ENCODE data around the gene RUNX3. TPM values are rescaled to one million over a fixed set of nuclear protein-coding genes. Genes with fewer than 3 reads are reported as not detected.

The RUNX3 gene
- total and polyA plus RNA-seq, 9 donors = 0.22 to 4.5 (median 0.49) TPM

GRCh38 chr1:24878775-24879742 is 51.0 kb downstream of the RUNX3 start:
- H3K27ac ChIP-seq (ENCODE audit: low read length) = no peak overlapping the region
- H3K4me3 ChIP-seq (ENCODE audit: low read length) = no peak overlapping the region
- H3K36me3 ChIP-seq (ENCODE audit: control insufficient read depth, insufficient read depth, low read length) = no peaks in the 10 kb centered on the region
- peaks cover 2% of the 10 kb centered on the region for H3K4me1 ChIP-seq (ENCODE audit: control insufficient read depth, insufficient read depth, low read length)
- DNase-seq = no peak
- H3K9me3 ChIP-seq (replicated peaks; ENCODE audit: control insufficient read depth, low read depth, low read length) = peaks cover 4% of the 10 kb centered on the region
- peaks cover 13% of the 10 kb centered on the region for H3K27me3 ChIP-seq (ENCODE audit: control insufficient read depth, insufficient read depth, low read length)
- WGBS (ENCODE audit: insufficient coverage) = 76% methylated on average over 6 of the region's 7 CpGs

- peaks cover 13% of the 10 kb centered on the region for H3K27me3 ChIP-seq (ENCODE audit: control insufficient read depth, insufficient read depth, low read length)
- no peak overlapping the region for H3K27ac ChIP-seq (ENCODE audit: low read length)
- peaks cover 2% of the 10 kb centered on the region for H3K4me1 ChIP-seq (ENCODE audit: control insufficient read depth, insufficient read depth, low read length)
- H3K36me3 ChIP-seq (ENCODE audit: control insufficient read depth, insufficient read depth, low read length) = no peaks in the 10 kb centered on the region
- no peak overlapping the region for H3K4me3 ChIP-seq (ENCODE audit: low read length)
- DNase-seq = no peak
- no CpG with 5 or more reads among the region's 6 CpGs for WGBS (ENCODE audit: insufficient coverage)
- no peaks in the 10 kb centered on the region for H3K9me3 ChIP-seq (replicated peaks; ENCODE audit: control insufficient read depth, low read depth, low read length)
Observed at GRCh38 chr1:24878045-24878444, 52.0 kb downstream of the RUNX3 start.

GRCh38 chr1:24875991-24876506 is 54.0 kb downstream of the RUNX3 start:
- WGBS (ENCODE audit: insufficient coverage) = no CpG with 5 or more reads among the region's 8 CpGs
- no peaks in the 10 kb centered on the region for H3K9me3 ChIP-seq (replicated peaks; ENCODE audit: control insufficient read depth, low read depth, low read length)
- H3K4me3 ChIP-seq (ENCODE audit: low read length) = no peak overlapping the region
- peaks cover 16% of the 10 kb centered on the region for H3K27me3 ChIP-seq (ENCODE audit: control insufficient read depth, insufficient read depth, low read length)
- H3K4me1 ChIP-seq (ENCODE audit: control insufficient read depth, insufficient read depth, low read length) = peaks cover 2% of the 10 kb centered on the region
- no peak overlapping the region for H3K27ac ChIP-seq (ENCODE audit: low read length)
- no peaks in the 10 kb centered on the region for H3K36me3 ChIP-seq (ENCODE audit: control insufficient read depth, insufficient read depth, low read length)
- DNase-seq = no peak

GRCh38 chr1:24875257-24875656 is 54.8 kb downstream of the RUNX3 start:
- WGBS (ENCODE audit: insufficient coverage) = 39% methylated on average over 3 of the region's 8 CpGs
- no peak for DNase-seq
- no peak overlapping the region for H3K4me3 ChIP-seq (ENCODE audit: low read length)
- no peaks in the 10 kb centered on the region for H3K36me3 ChIP-seq (ENCODE audit: control insufficient read depth, insufficient read depth, low read length)
- H3K27me3 ChIP-seq (ENCODE audit: control insufficient read depth, insufficient read depth, low read length) = peaks cover 16% of the 10 kb centered on the region
- H3K4me1 ChIP-seq (ENCODE audit: control insufficient read depth, insufficient read depth, low read length) = peaks cover 2% of the 10 kb centered on the region
- no peak overlapping the region for H3K27ac ChIP-seq (ENCODE audit: low read length)
- H3K9me3 ChIP-seq (replicated peaks; ENCODE audit: control insufficient read depth, low read depth, low read length) = no peaks in the 10 kb centered on the region

- H3K36me3 ChIP-seq (ENCODE audit: control insufficient read depth, insufficient read depth, low read length) = no peaks in the 10 kb centered on the region
- H3K4me1 ChIP-seq (ENCODE audit: control insufficient read depth, insufficient read depth, low read length) = peaks cover 2% of the 10 kb centered on the region
- no peaks in the 10 kb centered on the region for H3K9me3 ChIP-seq (replicated peaks; ENCODE audit: control insufficient read depth, low read depth, low read length)
- 25% methylated on average over 9 of the region's 16 CpGs for WGBS (ENCODE audit: insufficient coverage)
- no peak overlapping the region for H3K27ac ChIP-seq (ENCODE audit: low read length)
- H3K27me3 ChIP-seq (ENCODE audit: control insufficient read depth, insufficient read depth, low read length) = peaks cover 16% of the 10 kb centered on the region
- DNase-seq = peak; percentile 15
- no peak overlapping the region for H3K4me3 ChIP-seq (ENCODE audit: low read length)
Observed at GRCh38 chr1:24874611-24875234, 55.4 kb downstream of the RUNX3 start.

- H3K36me3 ChIP-seq (ENCODE audit: control insufficient read depth, insufficient read depth, low read length) = no peaks in the 10 kb centered on the region
- H3K27me3 ChIP-seq (ENCODE audit: control insufficient read depth, insufficient read depth, low read length) = peaks cover 10% of the 10 kb centered on the region
- DNase-seq = no peak
- H3K27ac ChIP-seq (ENCODE audit: low read length) = no peak overlapping the region
- no peak overlapping the region for H3K4me3 ChIP-seq (ENCODE audit: low read length)
- H3K4me1 ChIP-seq (ENCODE audit: control insufficient read depth, insufficient read depth, low read length) = peaks cover 2% of the 10 kb centered on the region
- H3K9me3 ChIP-seq (replicated peaks; ENCODE audit: control insufficient read depth, low read depth, low read length) = no peaks in the 10 kb centered on the region
- WGBS (ENCODE audit: insufficient coverage) = 40% methylated on average over 2 of the region's 7 CpGs
Observed at GRCh38 chr1:24874056-24874455, 56.0 kb downstream of the RUNX3 start.

GRCh38 chr1:24873148-24873547 is 56.9 kb downstream of the RUNX3 start:
- no peaks in the 10 kb centered on the region for H3K9me3 ChIP-seq (replicated peaks; ENCODE audit: control insufficient read depth, low read depth, low read length)
- no peak overlapping the region for H3K4me3 ChIP-seq (ENCODE audit: low read length)
- peaks cover 12% of the 10 kb centered on the region for H3K27me3 ChIP-seq (ENCODE audit: control insufficient read depth, insufficient read depth, low read length)
- H3K4me1 ChIP-seq (ENCODE audit: control insufficient read depth, insufficient read depth, low read length) = peaks cover 2% of the 10 kb centered on the region
- DNase-seq = no peak
- WGBS (ENCODE audit: insufficient coverage) = no CpG with 5 or more reads among the region's 1 CpG
- H3K36me3 ChIP-seq (ENCODE audit: control insufficient read depth, insufficient read depth, low read length) = no peaks in the 10 kb centered on the region
- H3K27ac ChIP-seq (ENCODE audit: low read length) = no peak overlapping the region

- H3K9me3 ChIP-seq (replicated peaks; ENCODE audit: control insufficient read depth, low read depth, low read length) = no peaks in the 10 kb centered on the region
- H3K4me1 ChIP-seq (ENCODE audit: control insufficient read depth, insufficient read depth, low read length) = peaks cover 2% of the 10 kb centered on the region
- no peak overlapping the region for H3K27ac ChIP-seq (ENCODE audit: low read length)
- WGBS (ENCODE audit: insufficient coverage) = 84% methylated on average over 14 of the region's 19 CpGs
- no peaks in the 10 kb centered on the region for H3K36me3 ChIP-seq (ENCODE audit: control insufficient read depth, insufficient read depth, low read length)
- H3K27me3 ChIP-seq (ENCODE audit: control insufficient read depth, insufficient read depth, low read length) = peaks cover 20% of the 10 kb centered on the region
- DNase-seq = peak; percentile 72
- no peak overlapping the region for H3K4me3 ChIP-seq (ENCODE audit: low read length)
Observed at GRCh38 chr1:24872061-24872850, 57.8 kb downstream of the RUNX3 start.

GRCh38 chr1:24871306-24871901 is 58.7 kb downstream of the RUNX3 start:
- Histone ChIP-seq H3K4me1 (ENCODE audit: control insufficient read depth, insufficient read depth, low read length) (peaks cover 2% of the 10 kb centered on the region), H3K4me3 (ENCODE audit: low read length) (no peak overlapping the region), H3K27me3 (ENCODE audit: control insufficient read depth, insufficient read depth, low read length) (peaks cover 26% of the 10 kb centered on the region), H3K36me3 (ENCODE audit: control insufficient read depth, insufficient read depth, low read length) (no peaks in the 10 kb centered on the region), H3K27ac (ENCODE audit: low read length) (no peak overlapping the region), H3K9me3 (replicated peaks; ENCODE audit: control insufficient read depth, low read depth, low read length) (no peaks in the 10 kb centered on the region)
- 84% methylated on average over 3 of the region's 11 CpGs for WGBS (ENCODE audit: insufficient coverage)
- DNase-seq = no peak

Data from muscle of leg (tissue), 11 donors.